SHP77 treated with DMSO at 0.1 percent for 48 hours (cell line): ENCODE results near the gene TRMT10B.

ENCODE experiments used
- DNase-seq: peaks from one replicate; lab custom pipeline; 2025; lab: John Stamatoyannopoulos, UW

The TRMT10B gene, protein sequence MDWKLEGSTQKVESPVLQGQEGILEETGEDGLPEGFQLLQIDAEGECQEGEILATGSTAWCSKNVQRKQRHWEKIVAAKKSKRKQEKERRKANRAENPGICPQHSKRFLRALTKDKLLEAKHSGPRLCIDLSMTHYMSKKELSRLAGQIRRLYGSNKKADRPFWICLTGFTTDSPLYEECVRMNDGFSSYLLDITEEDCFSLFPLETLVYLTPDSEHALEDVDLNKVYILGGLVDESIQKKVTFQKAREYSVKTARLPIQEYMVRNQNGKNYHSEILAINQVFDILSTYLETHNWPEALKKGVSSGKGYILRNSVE

DNA sequence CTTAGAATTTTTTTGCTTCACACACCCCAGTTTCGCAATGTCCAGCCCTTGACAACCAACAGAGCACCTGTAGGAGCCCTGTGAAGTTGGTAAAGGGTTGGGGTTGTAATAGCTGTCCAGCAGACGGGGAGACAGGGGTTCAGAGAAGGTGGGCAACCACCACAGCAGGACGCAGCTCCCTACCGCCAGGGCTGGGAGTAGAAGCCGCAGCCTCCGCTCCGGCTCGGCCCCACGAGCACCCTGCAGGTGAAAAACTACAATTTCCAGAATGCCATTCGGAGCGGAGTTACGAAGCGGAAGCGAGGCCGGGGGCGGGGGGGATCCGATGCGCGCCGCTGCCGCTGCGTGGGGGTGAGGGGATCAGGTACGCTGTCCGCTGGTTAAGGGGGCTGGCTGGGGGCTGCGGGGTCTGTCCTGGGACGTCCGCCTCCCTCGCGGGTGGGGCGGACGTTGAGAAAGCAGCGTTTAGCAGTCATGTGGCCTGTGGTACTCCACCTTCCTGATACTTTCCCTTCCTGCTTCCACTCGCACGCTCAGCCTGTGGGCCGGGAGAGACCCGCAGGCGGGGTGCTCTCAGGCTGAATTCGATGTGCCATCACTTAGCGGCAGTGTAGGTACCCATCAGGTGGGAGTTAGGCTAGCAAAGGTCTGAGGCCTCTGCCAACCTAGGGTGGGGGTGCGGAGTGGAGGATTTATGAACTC is at the start of gene TRMT10B:
TSS of gene TRMT10B (plus strand) at position 317 of the 702 bp plus-strand sequence. CDS start 8,127 bp downstream, outside the sequence.
- no peak for DNase-seq

DNA sequence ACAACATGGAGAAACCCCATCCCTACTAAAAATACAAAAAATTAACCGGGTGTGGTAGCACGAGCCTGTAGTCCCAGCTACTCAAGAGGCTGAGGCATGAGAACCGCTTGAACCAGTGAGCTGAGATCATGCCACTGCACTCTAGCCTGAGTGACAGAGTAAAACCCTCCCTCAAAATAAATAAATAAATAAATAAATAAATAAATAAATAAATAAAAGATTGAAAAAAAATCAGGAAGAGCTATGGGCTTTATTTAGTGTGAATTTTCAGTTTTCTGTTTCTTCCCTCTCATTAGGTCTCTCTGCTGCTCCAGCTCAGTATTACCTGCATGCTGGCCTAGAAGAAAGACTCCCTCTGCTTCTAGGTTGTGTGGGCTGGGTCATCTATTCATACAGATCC is 47.8 kb upstream of the TRMT10B start:
- no peak for DNase-seq

DNA sequence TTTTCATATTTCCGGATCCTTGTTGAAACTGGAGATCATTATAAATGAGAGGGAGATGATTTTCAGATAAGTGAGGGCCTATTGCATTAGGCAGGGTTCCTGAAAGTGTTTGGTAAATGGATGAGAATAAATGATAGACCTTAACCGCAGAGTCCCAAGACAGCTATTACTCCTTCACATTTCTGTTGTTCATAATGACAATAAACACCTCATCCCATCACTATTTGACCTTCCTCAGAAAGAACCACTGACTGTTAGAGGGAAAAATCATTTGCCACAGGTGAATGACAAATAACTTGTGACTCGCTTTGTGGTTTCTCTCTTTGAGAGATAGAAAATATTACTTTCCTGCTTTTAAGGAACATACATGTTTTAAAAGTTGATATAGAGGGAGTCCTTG is 47.3 kb upstream of the TRMT10B start:
- DNase-seq: no peak

DNA sequence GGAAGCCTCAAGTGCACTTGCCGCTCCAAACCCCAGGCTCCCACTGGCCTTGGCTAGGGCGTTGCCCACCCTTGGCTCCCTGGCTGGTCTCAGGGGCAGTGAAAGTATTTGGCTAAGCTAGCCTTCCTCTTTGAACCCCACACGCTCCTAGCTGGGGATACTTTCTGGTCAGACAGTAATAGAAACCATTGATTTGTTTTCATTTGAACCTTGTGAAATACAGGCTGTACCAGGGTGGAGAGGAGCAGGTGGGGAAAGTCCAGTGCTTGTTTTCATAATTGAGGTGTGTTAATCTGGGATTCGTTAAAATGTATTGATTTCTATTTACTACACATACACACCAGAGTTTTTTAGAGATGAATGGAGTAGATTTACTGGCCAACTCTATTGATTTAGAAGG is 45.9 kb upstream of the TRMT10B start:
- DNase-seq: no peak

DNA sequence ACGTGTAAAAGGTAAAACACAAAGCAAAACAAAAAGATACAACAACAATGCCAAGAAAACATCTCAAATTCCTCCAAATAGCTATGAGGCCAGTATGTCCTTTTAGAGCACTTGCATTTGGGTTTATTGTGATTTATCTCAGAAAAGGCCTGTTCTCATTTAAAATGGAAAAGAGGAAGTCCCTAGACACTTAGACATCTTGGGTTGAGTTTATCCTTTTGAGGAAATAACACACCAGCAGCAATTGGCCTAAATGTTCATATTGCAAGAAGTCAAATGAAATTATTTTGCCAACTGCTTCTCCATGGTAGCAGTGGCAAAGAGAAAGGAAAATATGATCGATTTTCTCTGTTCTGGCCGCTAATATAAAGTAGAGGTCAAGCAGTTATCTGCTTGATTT is 43.6 kb upstream of the TRMT10B start:
- DNase-seq: no peak

DNA sequence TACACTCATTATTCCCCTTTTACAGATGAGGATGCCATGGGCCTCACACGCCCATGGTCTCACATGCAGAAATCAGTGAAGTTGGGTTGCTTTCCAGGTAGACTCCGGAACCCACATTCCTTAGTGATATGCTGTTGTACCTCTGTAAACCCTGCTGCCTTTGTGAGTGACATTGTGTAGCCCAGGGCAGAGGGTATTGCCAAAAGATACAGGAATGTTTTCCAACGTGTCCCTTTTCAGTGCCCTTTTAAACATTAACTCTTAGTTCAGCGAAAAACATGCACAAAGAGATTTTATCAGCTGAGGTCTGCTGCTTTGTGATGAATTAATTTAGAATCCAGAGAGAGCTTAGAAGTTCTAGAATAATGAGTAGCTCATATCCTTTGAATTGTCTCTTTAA is 38.3 kb upstream of the TRMT10B start:
- no peak for DNase-seq

DNA sequence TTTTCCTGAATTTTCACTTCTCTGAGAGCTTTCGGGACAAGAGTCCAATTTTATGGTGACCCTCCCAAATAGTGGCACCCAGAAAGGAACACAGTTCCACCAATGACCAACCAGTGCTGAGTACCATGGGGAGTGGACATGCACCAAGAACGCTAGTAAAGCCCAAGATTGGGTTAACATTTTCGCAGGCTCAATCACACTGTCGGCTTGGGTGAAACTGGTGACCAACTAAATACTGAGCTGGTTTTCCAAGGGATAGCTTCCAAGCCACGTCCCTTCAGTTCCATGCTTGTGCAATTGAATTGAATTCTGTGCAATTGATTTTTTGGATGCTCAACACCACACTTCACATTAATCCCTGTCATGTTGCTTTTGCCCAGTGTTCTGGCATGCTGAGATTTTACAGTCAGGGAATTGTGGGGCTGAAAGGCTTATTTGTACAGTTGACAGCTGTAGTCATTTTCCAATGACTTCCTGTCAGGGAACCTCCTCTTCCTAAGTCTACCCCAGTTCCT is 37.6 kb upstream of the TRMT10B start:
- no peak for DNase-seq

DNA sequence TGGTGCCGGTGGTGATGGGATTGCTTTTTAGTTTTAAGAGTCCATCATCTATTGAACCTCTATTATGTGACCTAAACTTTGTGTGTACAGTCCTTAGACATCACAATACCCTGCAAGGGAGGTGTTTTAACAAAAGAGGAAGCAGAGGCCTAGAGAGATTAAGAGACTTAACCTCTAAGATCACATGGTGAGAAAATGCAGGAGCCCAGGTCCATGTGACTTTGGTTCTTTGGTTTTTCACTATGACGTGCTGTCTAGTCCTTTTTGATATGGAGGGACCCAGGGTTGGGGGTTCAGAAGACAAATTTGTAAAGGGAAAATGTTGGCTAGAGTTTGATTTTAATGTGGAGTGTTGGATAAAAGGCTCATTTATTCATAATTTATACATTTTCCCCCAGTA is 34.1 kb upstream of the TRMT10B start:
- no peak for DNase-seq

DNA sequence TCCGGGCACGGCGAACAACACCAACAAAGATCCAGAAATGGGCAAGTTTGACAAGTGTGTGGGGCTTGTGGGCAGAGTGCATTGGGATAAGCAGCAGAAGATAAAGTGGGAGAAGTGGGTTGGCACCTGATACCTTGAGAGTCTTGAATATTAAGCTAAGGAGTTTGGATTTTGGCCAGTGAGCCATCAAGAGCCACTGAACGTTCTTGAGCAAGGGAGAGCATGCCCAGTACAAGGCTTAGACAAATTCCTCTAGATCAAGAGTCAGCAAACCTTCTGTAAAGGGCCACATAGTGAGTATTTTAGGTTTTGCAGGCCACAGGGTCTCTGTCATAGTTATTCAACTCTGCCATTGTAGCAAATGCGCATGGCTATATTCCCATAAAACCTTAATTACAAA is 26.6 kb upstream of the TRMT10B start:
- no peak for DNase-seq

DNA sequence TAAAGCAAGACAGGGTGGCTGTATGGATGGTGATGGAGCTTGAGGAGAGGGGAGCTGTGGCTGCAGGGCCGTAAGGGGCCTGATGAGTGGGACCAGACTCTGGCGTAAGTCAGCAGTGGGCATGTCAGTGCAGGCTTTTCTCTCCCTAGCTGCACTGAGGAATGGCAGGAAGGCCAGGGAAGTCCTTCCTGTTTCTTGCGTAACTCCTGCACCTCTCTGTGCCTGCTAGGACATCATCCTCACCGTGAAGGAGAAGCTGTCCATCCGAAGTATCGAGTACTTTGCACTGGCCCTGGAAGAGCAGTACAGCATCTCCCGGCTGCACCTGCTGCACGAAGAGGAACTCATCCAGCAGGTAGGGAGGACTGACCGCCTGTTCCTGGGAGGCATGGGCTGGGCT is 24.1 kb upstream of the TRMT10B start:
- DNase-seq: no peak

DNA sequence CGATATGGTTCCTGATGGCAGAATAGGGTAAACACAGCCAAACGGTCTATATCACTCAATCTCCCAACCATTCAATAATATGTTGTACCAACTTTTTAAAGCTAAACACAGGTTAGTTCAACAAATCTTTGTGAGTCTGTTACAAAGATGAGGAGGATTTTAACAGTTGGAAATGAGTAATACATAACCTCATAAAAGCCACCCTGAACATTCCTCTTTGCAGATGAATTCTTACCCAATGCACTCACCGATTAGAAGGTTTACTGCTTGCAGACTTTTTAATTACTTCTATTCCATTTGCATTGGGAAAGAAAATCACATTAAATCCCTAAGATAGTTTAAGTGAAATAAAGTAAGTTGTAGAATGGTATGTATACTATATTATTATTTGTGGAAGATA is 23.3 kb upstream of the TRMT10B start:
- no peak for DNase-seq

DNA sequence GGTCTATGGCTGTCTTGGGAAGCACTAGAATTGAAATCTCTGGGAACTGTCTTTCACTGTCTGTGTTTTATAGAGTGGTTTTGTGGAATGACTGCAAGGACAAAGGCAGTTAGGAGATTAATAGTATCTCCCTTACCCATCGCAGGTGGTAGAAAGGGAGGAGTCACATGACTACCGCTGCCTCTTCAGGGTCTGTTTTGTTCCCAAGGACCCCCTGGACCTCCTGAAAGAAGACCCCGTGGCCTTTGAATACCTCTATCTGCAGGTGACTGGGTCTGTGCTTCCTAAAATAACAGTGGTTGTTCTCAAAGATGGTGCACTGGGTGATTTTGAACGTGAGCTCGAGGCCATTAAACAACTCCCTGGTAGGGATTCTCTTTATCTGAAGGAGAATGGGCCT is 22.8 kb upstream of the TRMT10B start:
- DNase-seq: no peak

DNA sequence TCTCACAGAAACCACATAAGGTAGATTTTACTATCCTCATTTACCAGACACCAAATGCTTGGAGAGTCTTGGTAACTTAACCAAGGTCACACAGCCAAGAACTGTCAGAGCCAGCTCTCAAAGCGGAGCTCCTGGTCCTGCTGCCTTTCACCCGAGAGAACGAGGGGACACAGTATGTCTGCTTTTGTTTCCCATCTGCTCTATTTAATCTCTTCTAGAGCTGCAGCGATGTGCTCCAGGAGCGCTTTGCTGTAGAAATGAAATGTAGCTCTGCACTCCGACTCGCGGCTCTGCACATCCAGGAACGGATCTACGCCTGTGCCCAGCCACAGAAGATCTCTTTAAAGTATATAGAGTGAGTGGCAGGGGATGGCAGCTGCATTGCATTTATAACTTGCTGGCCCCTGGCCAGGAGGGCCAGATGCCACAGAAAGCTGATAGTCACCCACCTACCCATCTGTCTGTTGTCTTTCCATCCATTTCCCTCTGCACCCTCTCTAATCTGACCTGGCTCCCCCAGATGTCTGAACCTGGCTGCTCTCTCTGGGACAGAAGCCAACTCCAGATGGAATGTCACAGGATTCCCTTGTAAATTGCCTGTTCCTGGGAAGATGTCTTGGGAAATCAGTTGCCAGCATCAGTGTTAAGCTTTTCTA is 21.4 kb upstream of the TRMT10B start:
- no peak for DNase-seq

DNA sequence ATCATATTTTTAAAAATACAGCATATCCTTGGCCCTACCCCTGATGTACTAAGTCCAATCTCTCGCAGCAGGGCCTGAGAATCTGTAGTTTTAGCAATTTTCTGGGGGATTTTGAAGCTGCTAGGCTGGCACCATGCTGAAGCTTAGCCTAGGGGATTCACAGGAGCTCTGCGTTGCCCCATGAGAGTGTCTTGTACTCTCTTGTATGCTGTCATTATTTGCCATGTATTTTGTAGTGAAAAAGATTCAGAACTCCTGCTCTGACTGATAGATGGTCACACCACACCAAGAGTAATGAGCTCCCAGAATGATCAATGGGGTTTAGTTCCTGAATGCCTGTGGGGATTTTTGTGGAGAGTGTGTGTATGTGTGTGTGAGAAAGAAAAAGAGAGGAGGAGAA is 20.7 kb upstream of the TRMT10B start:
- DNase-seq: no peak

DNA sequence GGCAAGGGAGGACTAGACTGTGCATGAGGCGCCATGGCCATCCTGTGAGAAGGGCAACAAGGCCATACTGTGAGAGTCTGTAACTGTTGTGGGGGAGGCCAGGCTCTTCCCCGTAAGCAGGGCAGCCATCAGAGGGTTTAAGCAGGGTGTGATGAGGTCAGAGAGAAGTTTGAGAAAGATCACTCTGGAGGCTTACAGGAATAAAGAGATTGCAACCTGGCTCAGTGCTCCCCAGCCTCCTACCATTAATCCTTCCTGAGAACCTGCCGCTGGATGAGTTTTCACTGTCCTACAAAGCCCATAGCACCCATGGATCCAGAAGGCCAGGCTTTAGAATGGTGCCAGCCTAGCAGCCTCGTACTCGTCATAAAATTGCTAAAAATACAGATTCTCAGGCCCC is 14.4 kb upstream of the TRMT10B start:
- no peak for DNase-seq

DNA sequence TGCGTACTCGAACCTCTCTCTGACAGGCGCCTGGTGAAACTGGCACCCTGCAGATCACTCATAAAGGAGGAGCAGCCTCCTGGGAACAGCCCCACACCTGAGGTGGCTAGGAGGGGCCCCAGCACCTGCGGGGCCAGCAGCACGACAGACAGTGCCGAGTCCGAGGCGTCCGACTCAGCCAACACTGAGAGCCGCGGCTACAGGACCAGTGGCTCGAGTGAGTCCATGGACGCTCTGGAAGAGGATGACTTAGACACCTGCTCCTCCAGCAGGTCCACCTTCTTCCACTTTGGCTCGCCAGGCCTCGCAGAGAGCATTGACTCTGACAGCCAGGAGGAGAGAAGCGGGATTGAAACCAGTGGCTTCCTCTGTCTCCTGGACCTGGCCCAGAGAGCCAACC is 13.5 kb upstream of the TRMT10B start:
- DNase-seq: no peak

DNA sequence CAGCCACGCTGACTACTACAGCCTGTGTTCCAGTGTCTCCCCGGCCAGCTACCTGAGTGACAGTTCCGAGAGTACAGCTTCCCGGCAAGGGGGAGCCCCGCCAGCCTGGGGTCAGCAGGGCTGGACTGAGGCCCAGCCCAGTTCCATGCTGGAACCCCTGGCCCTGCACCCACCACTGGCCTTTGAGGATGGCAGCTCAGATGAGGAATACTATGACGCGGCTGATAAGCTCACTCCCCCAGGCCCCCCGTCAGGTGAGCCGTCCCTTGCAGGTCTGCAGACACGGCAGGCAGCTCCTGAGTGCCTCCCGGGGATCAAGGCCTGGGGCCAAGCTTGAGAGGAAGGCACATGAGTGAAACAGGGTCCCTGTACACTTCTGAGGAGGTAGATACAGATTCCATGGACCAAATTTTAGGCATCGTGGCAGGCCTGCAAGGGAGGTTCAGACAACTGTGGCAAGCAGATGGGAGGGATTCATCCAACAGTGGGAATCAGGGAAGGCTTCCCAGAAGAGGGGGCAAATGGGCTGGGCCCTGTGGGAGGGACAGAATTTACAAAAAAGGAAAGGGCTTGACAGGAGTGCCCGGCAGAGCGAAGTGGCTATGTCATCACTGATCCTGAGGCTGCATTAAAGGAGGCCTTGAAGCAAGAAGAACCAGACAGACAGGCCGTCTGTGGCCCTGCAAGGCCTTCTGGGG is 12.8 kb upstream of the TRMT10B start:
- no peak for DNase-seq

DNA sequence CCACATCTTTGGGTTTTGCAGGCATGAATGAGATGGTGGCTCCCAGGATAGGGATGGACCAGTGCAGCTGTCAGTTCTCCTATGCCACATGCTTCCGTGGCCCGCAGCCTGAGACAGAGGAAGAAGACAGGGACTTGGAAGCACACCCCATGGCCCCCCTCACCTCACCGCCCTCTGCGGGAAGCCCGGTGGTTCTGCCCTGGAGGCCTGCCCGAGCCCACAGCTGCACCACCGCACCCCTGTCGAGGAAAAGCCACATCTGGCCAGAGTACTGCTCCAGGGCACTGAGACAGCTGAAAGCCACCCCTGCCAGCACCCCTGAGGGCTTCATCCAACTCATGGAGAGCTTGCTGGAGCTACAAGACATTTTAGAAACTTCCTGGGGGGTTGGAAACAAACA is 7.6 kb upstream of the TRMT10B start:
- no peak for DNase-seq

DNA sequence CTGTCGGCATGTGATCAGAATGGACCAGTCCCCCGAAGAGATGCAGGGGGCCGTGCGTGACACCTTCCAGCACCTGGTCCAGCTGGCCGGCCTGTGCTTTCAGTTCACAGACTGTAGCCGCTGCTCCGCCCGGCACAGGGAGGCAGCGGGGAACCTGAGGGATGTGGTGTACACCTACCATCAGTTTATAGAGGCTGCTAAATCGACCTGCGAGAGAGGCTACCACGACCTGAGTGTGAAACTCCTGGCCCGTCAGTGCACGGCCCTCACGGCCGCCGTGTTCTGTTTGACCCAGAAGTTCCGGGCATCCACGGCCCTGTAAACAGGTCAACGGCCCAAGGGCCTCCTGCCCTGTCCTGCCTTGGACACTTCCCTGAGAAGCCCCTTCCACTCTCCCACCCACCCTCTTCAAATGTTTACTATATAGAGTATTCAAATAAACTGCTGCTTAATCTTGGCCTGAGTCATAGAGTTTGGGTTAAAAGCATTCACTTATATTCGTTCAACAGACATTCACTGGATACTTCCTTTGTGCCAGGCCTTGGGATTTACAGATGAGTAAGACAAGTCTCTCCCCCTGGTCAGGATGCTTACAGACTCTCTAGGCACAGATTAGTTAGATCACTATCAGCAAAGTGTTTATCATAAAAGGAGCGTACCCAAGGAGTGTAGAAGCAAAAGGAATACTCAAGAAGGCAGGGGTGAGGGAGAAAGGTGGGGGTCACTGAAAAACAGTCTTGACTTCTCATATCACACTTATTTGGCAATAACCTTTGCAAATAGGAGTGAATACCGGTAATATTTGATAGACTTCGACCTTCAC is 6.9 kb upstream of the TRMT10B start:
- DNase-seq: no peak

DNA sequence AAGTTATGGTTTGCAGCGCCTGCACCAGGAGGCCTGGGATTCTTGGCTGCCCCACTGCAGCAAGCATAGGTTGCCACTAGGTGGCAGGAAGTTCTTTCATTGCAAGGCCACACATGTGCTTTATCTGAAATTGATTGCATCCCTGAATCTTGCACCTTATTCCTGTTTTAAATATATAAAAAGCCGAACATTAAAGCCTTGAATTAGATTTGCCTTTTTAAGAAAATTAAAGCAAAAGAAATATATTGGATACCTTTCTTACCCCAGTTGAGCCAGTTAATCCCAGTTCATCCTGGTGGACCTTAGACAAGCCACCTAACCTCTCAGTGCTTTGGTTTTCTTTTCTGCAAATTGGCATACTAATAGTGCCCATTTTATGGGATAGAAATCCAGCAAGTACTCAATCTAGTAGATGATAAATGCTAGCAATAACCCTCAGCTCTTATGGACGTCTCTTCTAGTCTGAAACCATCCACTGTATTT is 6.3 kb upstream of the TRMT10B start:
- DNase-seq: no peak

DNA sequence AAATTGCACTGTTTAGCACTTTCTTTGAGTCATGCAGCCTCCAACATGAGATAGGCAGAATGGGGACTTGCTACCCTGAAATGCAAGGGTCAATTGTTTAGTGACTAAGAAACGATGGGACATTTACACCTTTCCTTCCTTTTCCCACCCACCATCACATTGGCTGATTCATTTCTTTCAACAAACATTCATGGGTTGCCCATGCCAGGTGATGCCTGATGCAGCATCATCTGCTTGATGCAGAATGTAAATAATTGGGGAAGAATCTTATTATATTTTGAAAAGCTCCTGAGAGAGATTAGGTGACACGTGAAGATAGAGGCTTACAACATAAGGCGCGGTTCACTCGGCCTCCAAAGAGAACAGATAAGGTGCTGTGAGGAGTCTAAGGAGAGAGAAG is 4.5 kb upstream of the TRMT10B start:
- no peak for DNase-seq
